Psoas muscle (tissue), 8 donors: Measurements from ENCODE around the gene SHISAL1. TPM values are rescaled to one million over a fixed set of nuclear protein-coding genes. Genes with fewer than 3 reads are reported as not detected.

ENCODE experiments used
- ATAC-seq, 4 donors: fragments of 200-7000 bp; cut with Tn5 transposase; one replicate each; pipeline ENCODE4 v1.9.1; 2020; ENCODE audit warnings: moderate library complexity in 3 of 4, mild to moderate bottlenecking in 2 of 4
- DNase-seq, 2 donors: peaks; one replicate each; pipeline ENCODE4 v3.0.0-alpha.2; 2020
- H3K27ac ChIP-seq: fragments of 200-600 bp; one replicate; pipeline ENCODE4 v1.8.0; 2022
- H3K27me3 ChIP-seq, 3 donors: fragments of 200-600 bp in 1 of 3; one replicate each; pipeline versions ENCODE4 v1.6.1 to v1.8.0; 2013 to 2022; ENCODE audit warnings: low read length in 2 of 3, mild to moderate bottlenecking in 2 of 3, moderate library complexity in 1 of 3; ENCODE audit not compliant: insufficient read depth in 3 of 3
- H3K36me3 ChIP-seq, 2 donors: fragments of 200-600 bp in 1 of 2; one replicate each; pipeline versions ENCODE4 v1.6.1 to v1.8.0; 2013 to 2022; ENCODE audit warnings: low read depth in 1 of 2, mild to moderate bottlenecking in 1 of 2, moderate library complexity in 1 of 2; ENCODE audit not compliant: insufficient read depth in 1 of 2
- H3K4me1 ChIP-seq: fragments of 200-600 bp; one replicate; pipeline ENCODE4 v1.8.0; 2022
- H3K4me3 ChIP-seq: fragments of 200-600 bp; one replicate; pipeline ENCODE4 v1.8.0; 2022; ENCODE audit warnings: mild to moderate bottlenecking
- H3K9me3 ChIP-seq: fragments of 200-600 bp; one replicate; pipeline ENCODE4 v1.8.0; 2022
- WGBS, 3 donors: extraction: QIAGEN DNeasy Blood & Tissue Kit; methylation state at CpG; one replicate each; pipeline versions ENCODE4 v1.1.6 to v1.1.7; 2013; 5-methylcytosine and 5-hydroxymethylcytosine counted together
- intact Hi-C, 2 donors: fragments of 100-400 bp; cut with DNase I; formaldehyde crosslinking; loops; one replicate each; pipeline versions ENCODE4 v1.11.0 to v1.14.2; 2022
- polyA plus RNA-seq, 3 donors: library from polyadenylated mRNA; stranded (reverse); fragments of 200-250 nt; gene quantifications; one replicate each; pipeline ENCODE4 v1.2.3, GENCODE V29; 2013
- total RNA-seq, 4 donors: library from RNA; stranded (reverse); fragmentation: NEBNext Ultra II Directional in 2 of 4; extraction: Animal tissue kit (Norgen Biotek cat#: 25700) in 2 of 4; gene quantifications; one replicate each; pipeline versions ENCODE4 v1.2.1 to v1.2.4, GENCODE V29; 2021 to 2023
- TF ChIP-seq, protein P1 (sequence below): fragments of 200-600 bp; IDR thresholded peaks from one replicate; pipeline ENCODE4 v1.8.0; 2022; ENCODE audit warnings: antibody characterized with exemption
- donor health status: healthy with polysubstance abuse.
- donor health status: DM: no; HTN: no; CAD: no; lungs with moderate emphysema.
- donor health status: Bipolar disorder and iron deficiency.
- donor health status: healthy.
- donor health status: DM: yes; HTN: yes; CAD: no.
- donor health status: DM: no; HTN: no; CAD: no.
- donor health status: DM: no; HTN: no; CAD: no.
- donor health status: DM: yes; HTN: yes; CAD: no.

SHISAL1 gene
- total and polyA plus RNA-seq, 7 donors = 0.01 to 0.24 (median 0.06) TPM; not detected in 1

DNA sequence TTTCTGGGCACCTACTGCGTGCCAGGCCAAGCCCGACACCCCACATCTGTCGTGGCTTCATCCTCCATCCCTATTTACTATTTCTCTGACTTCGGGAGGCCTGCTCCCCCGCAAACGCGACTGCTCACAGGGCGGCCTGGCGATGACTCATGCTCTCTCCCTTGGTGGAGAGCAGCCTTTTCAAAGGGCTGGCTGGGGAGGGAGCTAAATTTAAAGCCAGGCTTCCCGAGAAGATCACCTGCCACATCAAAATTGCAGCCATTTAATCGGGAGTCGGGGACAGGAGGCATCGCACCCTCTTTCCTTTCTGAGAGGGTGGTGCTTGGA lies 24.9 kb upstream of the SHISAL1 start:
- intact Hi-C loops = no loop called here
- ATAC-seq = no peak
- no peak overlapping the region for H3K27ac ChIP-seq

DNA sequence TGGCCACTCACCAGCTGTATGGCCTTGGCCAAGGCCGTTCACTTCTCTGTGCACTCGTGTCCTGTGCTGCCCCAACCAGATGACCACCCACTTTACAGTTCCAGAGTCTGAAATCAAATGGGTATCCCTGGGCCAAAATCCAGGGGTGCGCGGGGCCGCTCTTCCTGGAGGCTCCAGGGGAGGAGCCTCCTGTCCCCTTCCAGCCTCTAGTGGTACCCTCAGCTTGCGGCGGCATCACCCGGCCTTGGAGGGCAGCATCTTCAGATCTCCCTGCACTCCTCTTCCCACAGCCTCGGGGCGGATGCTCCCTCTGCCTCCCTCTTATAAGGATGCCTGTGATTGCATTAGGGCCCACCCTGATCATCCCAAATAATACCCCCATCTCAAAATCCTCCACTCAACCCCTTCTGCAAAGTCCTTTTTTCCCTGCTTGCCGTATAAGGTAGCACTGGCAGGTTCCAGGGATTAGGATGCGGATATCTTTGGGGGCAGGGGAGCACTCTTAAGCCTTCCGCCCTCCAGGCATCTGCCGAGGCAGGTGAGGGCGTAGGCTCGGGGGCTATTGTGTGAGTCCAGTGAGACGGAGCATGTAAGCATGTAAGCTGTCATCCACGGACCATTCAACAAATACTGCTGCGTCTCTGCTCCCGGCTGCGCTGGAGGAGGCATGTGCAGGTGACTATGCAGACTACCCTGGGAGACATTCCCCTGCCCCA lies 24.4 kb upstream of the SHISAL1 start:
- no peaks in the 10 kb centered on the region for H3K9me3 ChIP-seq
- intact Hi-C loops = no loop called here
- TF ChIP-seq, protein P1, sequence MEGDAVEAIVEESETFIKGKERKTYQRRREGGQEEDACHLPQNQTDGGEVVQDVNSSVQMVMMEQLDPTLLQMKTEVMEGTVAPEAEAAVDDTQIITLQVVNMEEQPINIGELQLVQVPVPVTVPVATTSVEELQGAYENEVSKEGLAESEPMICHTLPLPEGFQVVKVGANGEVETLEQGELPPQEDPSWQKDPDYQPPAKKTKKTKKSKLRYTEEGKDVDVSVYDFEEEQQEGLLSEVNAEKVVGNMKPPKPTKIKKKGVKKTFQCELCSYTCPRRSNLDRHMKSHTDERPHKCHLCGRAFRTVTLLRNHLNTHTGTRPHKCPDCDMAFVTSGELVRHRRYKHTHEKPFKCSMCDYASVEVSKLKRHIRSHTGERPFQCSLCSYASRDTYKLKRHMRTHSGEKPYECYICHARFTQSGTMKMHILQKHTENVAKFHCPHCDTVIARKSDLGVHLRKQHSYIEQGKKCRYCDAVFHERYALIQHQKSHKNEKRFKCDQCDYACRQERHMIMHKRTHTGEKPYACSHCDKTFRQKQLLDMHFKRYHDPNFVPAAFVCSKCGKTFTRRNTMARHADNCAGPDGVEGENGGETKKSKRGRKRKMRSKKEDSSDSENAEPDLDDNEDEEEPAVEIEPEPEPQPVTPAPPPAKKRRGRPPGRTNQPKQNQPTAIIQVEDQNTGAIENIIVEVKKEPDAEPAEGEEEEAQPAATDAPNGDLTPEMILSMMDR = no peak
- no peak for ATAC-seq
- WGBS, 3 donors = 62 to 65% (median 63%) methylated on average over 21 of the region's 21 CpGs
- H3K4me1 ChIP-seq = no peaks in the 10 kb centered on the region
- H3K27ac ChIP-seq = no peak overlapping the region
- no peak overlapping the region for H3K4me3 ChIP-seq
- no peaks in the 10 kb centered on the region for H3K36me3 ChIP-seq
- peaks cover 0 to 56% (median 14%) of the 10 kb centered on the region in 3 donors for H3K27me3 ChIP-seq
- no peak for DNase-seq

More for the DNA sequence above, 24.9 kb upstream of the SHISAL1 start:
- Histone ChIP-seq H3K4me1 (no peaks in the 10 kb centered on the region), H3K9me3 (no peaks in the 10 kb centered on the region), H3K27me3 (peaks cover 0 to 51% (median 12%) of the 10 kb centered on the region in 3 donors), H3K4me3 (no peak overlapping the region), H3K36me3 (no peaks in the 10 kb centered on the region)
- TF ChIP-seq, protein P1 = no peak
- WGBS, 3 donors = 34 to 54% (median 46%) methylated on average over 13 of the region's 13 CpGs
- DNase-seq = no peak

DNA sequence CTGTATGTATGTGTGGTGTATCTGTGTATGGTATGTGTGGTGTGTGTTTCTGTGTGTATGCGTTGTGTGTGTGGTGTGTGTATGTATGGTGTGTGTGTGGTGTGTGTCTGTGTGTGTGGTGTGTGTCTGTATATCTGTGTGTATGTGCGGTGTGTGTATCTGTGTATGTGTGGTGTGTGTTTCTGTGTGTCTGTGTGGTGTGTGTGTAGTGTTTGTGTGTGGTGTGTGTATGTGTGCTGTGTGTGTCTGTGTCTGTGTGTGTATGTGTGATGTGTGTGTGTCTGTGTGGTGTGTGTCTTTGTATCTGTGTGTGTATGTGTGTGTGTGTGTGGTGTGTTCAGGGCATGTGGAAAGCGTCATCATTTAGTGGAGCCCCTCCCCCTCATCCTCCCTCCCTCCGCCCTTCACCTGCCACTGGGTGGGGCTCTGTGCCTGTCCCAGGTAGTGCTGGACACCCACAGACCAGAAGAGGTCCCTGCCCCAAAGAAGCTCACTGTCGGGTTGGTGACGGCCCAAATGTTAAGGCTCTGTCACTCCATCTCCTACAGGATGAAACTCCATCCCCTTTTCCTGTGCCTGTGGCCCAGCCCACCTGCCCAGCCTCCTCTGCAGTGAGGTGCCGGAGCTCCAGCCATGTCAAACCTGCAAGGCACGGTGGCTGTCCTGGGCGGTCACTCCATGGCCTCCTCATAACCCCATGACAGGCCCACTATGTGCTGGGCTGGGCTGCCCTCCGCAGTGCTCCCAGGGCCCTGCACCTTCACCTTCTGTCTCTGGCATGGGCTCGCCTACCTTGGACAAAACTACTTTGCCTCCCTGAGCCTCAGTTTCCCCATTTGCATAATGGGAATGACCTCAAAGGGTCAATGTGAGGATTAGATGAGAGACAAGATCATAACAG lies 23.4 kb upstream of the SHISAL1 start:
- TF ChIP-seq, protein P1 = no peak
- Histone ChIP-seq H3K4me3 (no peak overlapping the region), H3K9me3 (no peaks in the 10 kb centered on the region), H3K36me3 (no peaks in the 10 kb centered on the region), H3K27me3 (peaks cover 0 to 58% (median 13%) of the 10 kb centered on the region in 3 donors), H3K4me1 (no peaks in the 10 kb centered on the region), H3K27ac (no peak overlapping the region)
- intact Hi-C loops = no loop called here
- ATAC-seq (no peak), DNase-seq (no peak)
- 62 to 70% (median 69%) methylated on average over 11 of the region's 11 CpGs for WGBS, 3 donors

DNA sequence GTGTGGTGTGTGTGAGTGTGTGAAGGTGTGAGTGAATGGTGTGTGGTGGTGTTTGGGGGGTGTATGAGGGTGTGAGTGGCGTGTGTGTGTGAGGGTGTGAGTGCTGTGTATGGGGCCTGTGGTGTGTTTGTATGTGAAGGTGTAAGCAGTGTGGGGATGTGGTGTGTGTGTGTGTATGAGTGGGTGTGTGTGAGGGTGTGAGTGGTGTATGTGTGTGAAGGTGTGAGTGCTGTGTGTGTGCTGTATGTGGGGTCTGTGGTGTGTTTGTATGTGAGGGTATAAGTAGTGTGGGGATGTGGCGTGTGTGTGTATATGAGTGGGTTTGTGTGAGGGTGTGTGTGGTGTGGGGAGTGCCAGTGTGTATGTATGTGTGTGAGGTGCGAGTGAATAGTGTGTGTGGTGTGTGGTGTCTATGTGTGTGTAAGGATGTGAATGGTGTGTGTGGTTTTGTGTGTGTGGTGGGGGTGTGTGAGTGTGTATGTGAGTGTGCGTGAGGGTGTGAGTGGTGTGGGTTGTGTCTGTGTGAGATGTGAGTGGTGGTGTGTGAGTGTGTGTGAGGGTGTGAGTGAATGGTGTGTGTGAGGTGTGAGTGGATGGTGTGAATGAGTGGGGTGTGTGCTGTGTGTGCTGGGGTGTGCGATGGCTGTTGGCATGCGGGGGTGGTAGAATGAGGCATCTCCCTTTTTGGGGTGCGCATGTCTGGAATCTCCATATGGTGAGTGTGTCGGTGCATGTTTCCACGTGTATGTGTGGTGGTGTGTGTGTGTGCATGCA lies 22.5 kb upstream of the SHISAL1 start:
- H3K27me3 ChIP-seq = peaks cover 0 to 66% (median 18%) of the 10 kb centered on the region in 3 donors

More for the DNA sequence above, 22.5 kb upstream of the SHISAL1 start:
- intact Hi-C loops = no loop called here
- WGBS, 3 donors = 91 to 96% (median 91%) methylated on average over 9 of the region's 9 CpGs
- Histone ChIP-seq H3K4me3 (no peak overlapping the region), H3K27ac (no peak overlapping the region), H3K4me1 (no peaks in the 10 kb centered on the region), H3K9me3 (no peaks in the 10 kb centered on the region), H3K36me3 (no peaks in the 10 kb centered on the region)
- TF ChIP-seq, protein P1 = no peak
- DNase-seq (no peak), ATAC-seq (no peak)
